K562 treated with DMSO at 1 percent for 48 hours (cell line): ENCODE results near the gene IGHMBP2. TPM values are rescaled to one million over a fixed set of nuclear protein-coding genes. Genes with fewer than 3 reads are reported as not detected.

ENCODE experiments used
- total RNA-seq: library from RNA; unstranded; fragments of 300-600 nt; gene quantifications from 2 replicates; pipeline ENCODE4 v1.2.3, GENCODE V29; 2022; ENCODE audit warnings: low replicate concordance; ENCODE audit errors: extremely low read depth

Gene IGHMBP2
- total RNA-seq, result not detected in 2 replicates

DNA sequence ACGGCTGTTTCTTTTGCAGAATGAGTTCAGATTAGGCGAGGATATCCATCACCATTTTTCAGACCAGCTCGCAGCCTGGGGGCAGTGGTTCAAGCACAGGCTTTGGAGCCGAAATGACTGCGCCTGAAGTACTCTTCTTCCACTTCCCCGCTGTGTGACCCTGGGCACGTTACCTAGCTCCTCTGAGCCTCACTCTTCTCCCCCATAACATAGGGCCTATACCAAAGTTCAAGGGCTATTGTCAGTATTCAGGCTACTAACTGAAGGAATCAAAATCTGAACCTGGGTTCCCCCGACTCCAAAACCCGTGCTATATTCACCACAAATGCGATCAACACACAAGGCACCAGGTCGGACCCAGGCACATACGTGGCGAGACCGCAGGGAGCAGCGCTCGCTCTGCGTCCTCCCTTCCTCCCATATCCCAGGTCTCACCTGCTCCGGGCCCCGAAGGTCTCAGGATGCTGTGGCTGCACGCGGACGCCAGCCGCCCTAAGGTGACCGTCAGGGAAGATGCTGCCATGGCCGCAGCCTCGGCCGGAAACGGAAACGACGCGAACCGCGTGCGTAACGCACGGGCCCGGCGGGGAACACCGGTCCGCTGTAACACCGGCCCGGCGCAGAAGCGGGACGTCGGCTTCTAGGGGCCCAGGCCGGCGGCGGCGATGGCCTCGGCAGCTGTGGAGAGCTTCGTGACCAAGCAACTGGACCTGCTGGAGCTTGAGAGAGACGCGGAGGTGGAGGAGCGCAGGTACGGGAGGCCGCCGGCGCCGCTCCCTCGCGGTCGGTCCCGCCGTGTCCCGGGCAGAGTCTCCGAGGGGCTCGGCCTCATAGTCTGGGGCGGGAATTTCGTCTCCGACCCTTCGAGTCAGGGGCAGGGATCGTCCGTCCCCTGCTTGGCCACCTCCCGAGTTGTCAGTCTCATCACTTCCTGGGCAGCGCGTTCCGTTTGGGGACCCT, at the start of gene IGHMBP2, which contains the start of gene MRPL21:
Gene IGHMBP2, plus strand, starts transcription at position 604 of the 960 bp plus-strand sequence. Its CDS starts 62 bp downstream, at position 666.
Gene MRPL21, minus strand, starts transcription at position 545 of the 960 bp plus-strand sequence. Its CDS starts 22 bp downstream, at position 523.

DNA sequence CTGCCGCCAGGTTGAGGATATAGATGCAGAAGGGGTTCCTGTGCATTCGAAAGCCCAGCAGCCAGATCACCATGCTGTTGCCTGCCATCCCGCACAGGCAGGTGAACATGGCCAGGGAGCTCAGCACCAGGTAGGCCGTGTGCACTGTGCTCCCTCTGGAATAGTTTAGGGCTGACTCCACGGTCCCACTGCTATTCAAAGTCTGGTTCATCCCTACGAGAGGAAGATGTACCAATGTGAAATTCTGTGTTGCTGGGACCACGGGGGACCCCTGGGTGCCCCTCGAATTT, 77.0 kb downstream of the IGHMBP2 start, which contains the start of gene MRGPRD:
Gene MRGPRD, minus strand, starts transcription at position 211 of the 290 bp plus-strand sequence. Its CDS starts 0 bp downstream, at position 211.

Other genes with a start within 250 kb of the IGHMBP2 start
- not detected in 2 replicates for gene GAL, start 219.3 kb upstream of the IGHMBP2 start, total RNA-seq
- not detected in 2 replicates for gene TESMIN, start 152.4 kb upstream of the IGHMBP2 start, total RNA-seq
- gene CPT1A, start 62.0 kb upstream of the IGHMBP2 start, total RNA-seq, result not detected in 2 replicates
- not detected in 2 replicates for gene MRPL21, start 59 bp upstream of the IGHMBP2 start, total RNA-seq
- not detected in 2 replicates for gene MRGPRD, start 77.1 kb downstream of the IGHMBP2 start, total RNA-seq
- gene MRGPRF, start 109.4 kb downstream of the IGHMBP2 start, total RNA-seq, result not detected in 2 replicates
- gene TPCN2, start 145.0 kb downstream of the IGHMBP2 start, total RNA-seq, result not detected in 2 replicates